Measurements from ENCODE around the gene ELF4. TPM values are rescaled to one million over a fixed set of nuclear protein-coding genes. Genes with fewer than 3 reads are reported as not detected.

The ELF4 gene
- total and polyA plus RNA-seq, 2 donors (not counting 1 experiment from before 2014, with no cell fraction given): 9.9 to 13.7 TPM

- H3K36me3 ChIP-seq (ENCODE audit: control insufficient read depth, insufficient read depth, low read length): no peaks in the 10 kb centered on the region
These were observed 6.7 kb downstream of the ELF4 start for GRCh38 chrX:130103605-130104004.

GRCh38 chrX:130100180-130100579 lies 10.1 kb downstream of the ELF4 start:
- no peaks in the 10 kb centered on the region for H4K20me1 ChIP-seq (ENCODE audit: control insufficient read depth, extremely low read depth, insufficient read depth, low read length)
- H3K9me3 ChIP-seq (ENCODE audit: control insufficient read depth, insufficient read depth, low read depth, low read length): no peaks in the 10 kb centered on the region
- no peak overlapping the region for H2AFZ ChIP-seq (ENCODE audit: low read length)
- peaks cover 27% of the 10 kb centered on the region for H3K79me2 ChIP-seq (ENCODE audit: control insufficient read depth, insufficient read depth, low read length)
- H3K4me3 ChIP-seq (replicated peaks in 1 of 4; ENCODE audit: control extremely low read depth in 1 of 4, insufficient read depth in 1 of 4, low read depth in 3 of 4, low read length in 4 of 4): no peak overlapping the region
- no peak overlapping the region for H3K4me2 ChIP-seq (ENCODE audit: extremely low read depth, insufficient read depth, low read length)
- H3K9ac ChIP-seq (ENCODE audit: insufficient read depth, low read length): no peak overlapping the region
- DNase-seq (ENCODE audit: low read depth in 2 of 2): peak in 1 of 2 donors; percentile 63
- H3K36me3 ChIP-seq (ENCODE audit: control insufficient read depth, insufficient read depth, low read length): no peaks in the 10 kb centered on the region
- peaks cover 2% of the 10 kb centered on the region for H3K4me1 ChIP-seq (ENCODE audit: control insufficient read depth, extremely low read depth, insufficient read depth, low read length)
- H3K27ac ChIP-seq (ENCODE audit: insufficient read depth, low read length): peak overlapping the region; percentile 16
- TF ChIP-seq EZH2 (IDR thresholded peaks at IDR 0.05; ENCODE audit: low read length, missing control alignments) (no peak), CTCF (conservative IDR thresholded peaks at IDR 0.05 in 1 of 2, IDR thresholded peaks at IDR 0.05 in 1 of 2; ENCODE audit: low read depth in 1 of 2, low read length in 2 of 2) (no peak)
- no peaks in the 10 kb centered on the region for H3K27me3 ChIP-seq (ENCODE audit: control insufficient read depth, insufficient read depth, low read length)

More at GRCh38 chrX:130103605-130104004, 6.7 kb downstream of the ELF4 start:
- no peaks in the 10 kb centered on the region for H4K20me1 ChIP-seq (ENCODE audit: control insufficient read depth, extremely low read depth, insufficient read depth, low read length)
- H3K4me3 ChIP-seq (replicated peaks in 1 of 4; ENCODE audit: control extremely low read depth in 1 of 4, insufficient read depth in 1 of 4, low read depth in 3 of 4, low read length in 4 of 4): no peak overlapping the region
- no peaks in the 10 kb centered on the region for H3K9me3 ChIP-seq (ENCODE audit: control insufficient read depth, insufficient read depth, low read depth, low read length)
- H3K9ac ChIP-seq (ENCODE audit: insufficient read depth, low read length): no peak overlapping the region
- no peak overlapping the region for H3K4me2 ChIP-seq (ENCODE audit: extremely low read depth, insufficient read depth, low read length)
- no peak for DNase-seq (ENCODE audit: low read depth in 2 of 2)
- peaks cover 2% of the 10 kb centered on the region for H3K4me1 ChIP-seq (ENCODE audit: control insufficient read depth, extremely low read depth, insufficient read depth, low read length)
- TF ChIP-seq EZH2 (IDR thresholded peaks at IDR 0.05; ENCODE audit: low read length, missing control alignments) (no peak), CTCF (conservative IDR thresholded peaks at IDR 0.05 in 1 of 2, IDR thresholded peaks at IDR 0.05 in 1 of 2; ENCODE audit: low read depth in 1 of 2, low read length in 2 of 2) (no peak)
- peaks cover 37% of the 10 kb centered on the region for H3K79me2 ChIP-seq (ENCODE audit: control insufficient read depth, insufficient read depth, low read length)
- no peak overlapping the region for H3K27ac ChIP-seq (ENCODE audit: insufficient read depth, low read length)
- H2AFZ ChIP-seq (ENCODE audit: low read length): no peak overlapping the region
- H3K27me3 ChIP-seq (ENCODE audit: control insufficient read depth, insufficient read depth, low read length): no peaks in the 10 kb centered on the region

- Histone ChIP-seq H3K79me2 (ENCODE audit: control insufficient read depth, insufficient read depth, low read length) (peaks cover 20% of the 10 kb centered on the region), H3K27me3 (ENCODE audit: control insufficient read depth, insufficient read depth, low read length) (no peaks in the 10 kb centered on the region)
- TF ChIP-seq CTCF (conservative IDR thresholded peaks at IDR 0.05 in 1 of 2, IDR thresholded peaks at IDR 0.05 in 1 of 2; ENCODE audit: low read depth in 1 of 2, low read length in 2 of 2): no peak
These were observed 12.1 kb downstream of the ELF4 start for GRCh38 chrX:130098210-130098552.

More at GRCh38 chrX:130098210-130098552, 12.1 kb downstream of the ELF4 start:
- Histone ChIP-seq H3K36me3 (ENCODE audit: control insufficient read depth, insufficient read depth, low read length) (no peaks in the 10 kb centered on the region), H4K20me1 (ENCODE audit: control insufficient read depth, extremely low read depth, insufficient read depth, low read length) (no peaks in the 10 kb centered on the region), H3K9ac (ENCODE audit: insufficient read depth, low read length) (no peak overlapping the region), H3K4me3 (replicated peaks in 1 of 4; ENCODE audit: control extremely low read depth in 1 of 4, insufficient read depth in 1 of 4, low read depth in 3 of 4, low read length in 4 of 4) (no peak overlapping the region), H3K4me1 (ENCODE audit: control insufficient read depth, extremely low read depth, insufficient read depth, low read length) (peaks cover 2% of the 10 kb centered on the region), H3K9me3 (ENCODE audit: control insufficient read depth, insufficient read depth, low read depth, low read length) (no peaks in the 10 kb centered on the region), H3K4me2 (ENCODE audit: extremely low read depth, insufficient read depth, low read length) (no peak overlapping the region), H2AFZ (ENCODE audit: low read length) (no peak overlapping the region), H3K27ac (ENCODE audit: insufficient read depth, low read length) (no peak overlapping the region)
- DNase-seq (ENCODE audit: low read depth in 2 of 2): no peak
